ENCODE data around the gene STK11IP.

STK11IP gene

DNA sequence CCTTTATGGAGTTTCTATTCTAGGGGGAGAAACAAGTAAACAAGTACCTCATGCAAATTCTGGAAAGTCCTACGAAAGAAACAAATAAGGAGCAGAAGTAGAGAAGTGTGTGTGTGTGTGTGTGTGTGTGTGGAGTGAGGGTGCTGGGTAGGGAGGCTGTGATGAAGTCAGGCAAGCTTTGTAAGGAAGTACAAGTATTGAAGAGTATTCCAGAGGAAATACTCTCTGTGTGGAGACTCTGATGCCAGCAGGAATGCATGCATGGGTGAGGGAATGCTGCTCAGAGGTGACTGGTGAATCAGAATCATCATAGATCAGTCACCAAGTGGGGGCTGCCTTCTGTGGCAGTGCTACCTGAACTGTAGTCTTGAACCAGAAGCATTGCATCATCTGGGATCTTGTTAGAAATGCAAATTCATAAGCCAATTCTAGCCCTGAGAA lies 64.3 kb downstream of the STK11IP start:
- TF ChIP-seq SIN3A (IDR thresholded peaks at IDR 0.05; ENCODE audit: borderline replicate concordance, insufficient read depth, low read length) (no peak), REST (IDR thresholded peaks at IDR 0.05; ENCODE audit: insufficient read depth in 1 of 2, low read depth in 2 of 2, low read length in 2 of 2) (no peak), TAF1 (IDR thresholded peaks at IDR 0.05; ENCODE audit: borderline replicate concordance, insufficient read depth, low read length) (no peak), FOXP2 (optimal IDR thresholded peaks at IDR 0.05; ENCODE audit: borderline replicate concordance, extremely low read depth, extremely low read length, insufficient read depth) (no peak), POLR2AphosphoS5 (IDR thresholded peaks at IDR 0.05; ENCODE audit: low read depth, low read length) (no peak)

DNA sequence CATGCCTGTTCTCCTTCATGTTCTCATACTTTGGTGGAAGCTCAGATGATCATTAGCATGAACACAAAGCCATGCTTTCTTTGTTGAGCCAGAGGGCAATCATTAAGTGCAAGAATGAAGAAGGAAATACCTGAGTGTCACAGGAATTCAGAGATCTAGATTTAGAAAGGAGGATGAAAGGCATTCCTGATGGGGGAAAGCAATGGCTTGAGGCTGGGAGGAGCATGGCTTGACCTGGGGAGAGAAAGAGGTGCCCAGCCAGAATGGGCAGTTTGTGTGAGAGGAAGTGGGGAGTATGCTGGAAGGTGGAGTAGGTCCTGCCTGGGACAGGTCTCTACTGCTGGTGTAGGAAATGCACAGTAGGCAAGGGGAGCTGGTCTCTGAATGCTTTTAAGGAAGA lies 64.9 kb downstream of the STK11IP start:
- TF ChIP-seq SIN3A (IDR thresholded peaks at IDR 0.05; ENCODE audit: borderline replicate concordance, insufficient read depth, low read length) (no peak), REST (IDR thresholded peaks at IDR 0.05; ENCODE audit: insufficient read depth in 1 of 2, low read depth in 2 of 2, low read length in 2 of 2) (no peak), TAF1 (IDR thresholded peaks at IDR 0.05; ENCODE audit: borderline replicate concordance, insufficient read depth, low read length) (no peak), POLR2AphosphoS5 (IDR thresholded peaks at IDR 0.05; ENCODE audit: low read depth, low read length) (no peak), FOXP2 (optimal IDR thresholded peaks at IDR 0.05; ENCODE audit: borderline replicate concordance, extremely low read depth, extremely low read length, insufficient read depth) (no peak)

DNA sequence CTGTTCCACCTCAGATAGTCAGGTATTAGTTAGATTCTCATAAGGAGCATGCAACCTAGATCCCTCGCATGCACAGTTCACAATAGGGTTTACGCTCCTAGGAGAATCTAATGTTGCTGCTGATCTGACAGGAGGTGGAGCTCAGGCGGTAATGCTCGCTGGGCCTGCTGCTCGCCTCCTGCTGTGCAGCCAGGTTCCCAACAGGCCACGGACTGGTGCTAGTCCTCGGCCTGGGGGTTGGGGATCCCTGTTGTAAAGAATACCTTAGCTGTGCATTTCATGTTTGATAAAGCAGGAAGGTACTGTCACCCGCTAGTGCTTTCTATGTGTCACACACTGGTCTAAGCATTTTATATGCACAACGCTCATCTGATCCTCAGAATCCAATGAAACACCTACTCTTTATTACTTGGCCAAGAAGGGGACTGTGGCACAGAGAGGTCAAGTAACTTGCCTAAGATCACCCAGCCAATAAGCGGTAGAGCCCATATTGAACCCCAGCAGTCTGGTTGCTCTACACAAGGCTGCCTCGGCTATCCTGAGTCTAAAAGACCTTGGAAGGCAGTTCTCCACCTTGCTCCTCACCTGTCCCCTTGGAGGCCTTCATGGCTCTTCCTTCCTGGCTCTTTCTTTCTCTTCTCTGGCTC lies 65.6 kb downstream of the STK11IP start:
- TF ChIP-seq TAF1 (IDR thresholded peaks at IDR 0.05; ENCODE audit: borderline replicate concordance, insufficient read depth, low read length) (no peak), REST (IDR thresholded peaks at IDR 0.05; ENCODE audit: insufficient read depth in 1 of 2, low read depth in 2 of 2, low read length in 2 of 2) (no peak), POLR2AphosphoS5 (IDR thresholded peaks at IDR 0.05; ENCODE audit: low read depth, low read length) (no peak), FOXP2 (optimal IDR thresholded peaks at IDR 0.05; ENCODE audit: borderline replicate concordance, extremely low read depth, extremely low read length, insufficient read depth) (no peak)

DNA sequence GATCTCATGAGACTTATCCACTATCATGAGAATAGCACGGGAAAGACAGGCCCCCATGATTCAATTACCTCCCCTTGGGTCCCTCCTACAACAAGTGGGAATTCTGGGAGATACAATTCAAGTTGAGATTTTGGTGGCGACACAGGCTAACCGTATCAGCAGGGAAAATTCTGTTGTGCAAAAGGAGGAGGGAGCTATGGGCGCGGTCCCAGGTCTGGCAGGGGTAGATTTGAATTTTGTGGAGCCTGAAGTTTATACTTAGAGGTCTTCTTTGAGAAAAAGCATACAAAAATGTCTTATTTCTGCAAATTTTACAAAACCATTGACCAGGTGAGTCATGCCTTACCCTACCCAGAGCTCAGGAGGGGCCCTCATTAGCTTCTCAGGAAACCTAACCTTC lies 66.4 kb downstream of the STK11IP start:
- TF ChIP-seq TAF1 (IDR thresholded peaks at IDR 0.05; ENCODE audit: borderline replicate concordance, insufficient read depth, low read length) (no peak), FOXP2 (optimal IDR thresholded peaks at IDR 0.05; ENCODE audit: borderline replicate concordance, extremely low read depth, extremely low read length, insufficient read depth) (no peak), POLR2AphosphoS5 (IDR thresholded peaks at IDR 0.05; ENCODE audit: low read depth, low read length) (no peak), SIN3A (IDR thresholded peaks at IDR 0.05; ENCODE audit: borderline replicate concordance, insufficient read depth, low read length) (no peak), REST (IDR thresholded peaks at IDR 0.05; ENCODE audit: insufficient read depth in 1 of 2, low read depth in 2 of 2, low read length in 2 of 2) (no peak)

Measured in PFSK-1 (cell line).